Breast epithelium (tissue), 3 donors: Measurements from ENCODE around the gene MIEF2.
A peak's percentile ranks its signal among the peaks of the same experiment; 100 is the strongest.

Source experiments
- CTCF ChIP-seq, 3 donors: fragments of 450-650 bp; IDR thresholded peaks; one replicate each; pipeline ENCODE4 v1.5.1; 2016 to 2017; ENCODE audit warnings: antibody characterized with exemption in 3 of 3, mild to moderate bottlenecking in 3 of 3, moderate library complexity in 3 of 3
- POLR2AphosphoS5 ChIP-seq, 3 donors: sonication (generic); formaldehyde crosslinking; IDR thresholded peaks; one replicate each; pipeline ENCODE4 v1.6.1; 2017; ENCODE audit warnings: antibody characterized with exemption in 3 of 3

- peak; percentile 9 to 24 (median 23) for TF ChIP-seq CTCF (IDR thresholded peaks at IDR 0.05)
- TF ChIP-seq POLR2AphosphoS5 (IDR thresholded peaks at IDR 0.05), result peak; percentile 89 to 98 (median 95)
Measured at GRCh38 chr17:18314731-18315561, 54.5 kb downstream of the MIEF2 start, which contains the start of the genes SMCR8 and TOP3A.
